IPS DF 4.7 (cell line): Measurements from ENCODE around the gene GPALPP1.
"Not testable (repeated sequence)": the region's sequence is repeated elsewhere in the genome, so short reads cannot be mapped to it uniquely, and the experiment has no call there.

Experiments
- DNase-seq: peaks from one replicate; pipeline ENCODE4 v3.0.0-alpha.2; 2013; ENCODE audit warnings: low spot score; ENCODE audit errors: extremely low read depth

GPALPP1 gene

GRCh38 chr13:45063261-45063860, 74.0 kb downstream of the GPALPP1 start:
- no peak for DNase-seq

DNA sequence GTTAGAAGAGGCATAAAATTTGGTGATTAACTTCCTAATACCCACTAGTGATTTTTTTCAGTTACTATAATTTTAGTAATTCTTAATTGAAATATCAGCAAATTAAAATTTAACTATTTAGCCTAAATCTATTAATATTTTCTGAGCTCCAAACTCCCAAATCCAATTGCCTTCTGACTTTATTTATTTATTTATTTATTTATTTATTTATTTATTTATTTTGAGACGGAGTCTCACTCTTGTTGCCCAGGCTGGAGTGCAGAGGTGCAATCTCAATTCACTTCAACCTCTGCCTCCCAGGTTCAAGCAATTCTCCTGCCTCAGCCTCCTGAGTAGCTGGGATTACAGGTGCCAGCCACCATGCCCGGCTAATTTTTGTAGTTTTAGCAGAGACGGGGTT, 74.6 kb downstream of the GPALPP1 start:
- not testable (repeated sequence) for DNase-seq

- DNase-seq = no peak
Measured at GRCh38 chr13:45064889-45065288, 75.6 kb downstream of the GPALPP1 start.

DNA sequence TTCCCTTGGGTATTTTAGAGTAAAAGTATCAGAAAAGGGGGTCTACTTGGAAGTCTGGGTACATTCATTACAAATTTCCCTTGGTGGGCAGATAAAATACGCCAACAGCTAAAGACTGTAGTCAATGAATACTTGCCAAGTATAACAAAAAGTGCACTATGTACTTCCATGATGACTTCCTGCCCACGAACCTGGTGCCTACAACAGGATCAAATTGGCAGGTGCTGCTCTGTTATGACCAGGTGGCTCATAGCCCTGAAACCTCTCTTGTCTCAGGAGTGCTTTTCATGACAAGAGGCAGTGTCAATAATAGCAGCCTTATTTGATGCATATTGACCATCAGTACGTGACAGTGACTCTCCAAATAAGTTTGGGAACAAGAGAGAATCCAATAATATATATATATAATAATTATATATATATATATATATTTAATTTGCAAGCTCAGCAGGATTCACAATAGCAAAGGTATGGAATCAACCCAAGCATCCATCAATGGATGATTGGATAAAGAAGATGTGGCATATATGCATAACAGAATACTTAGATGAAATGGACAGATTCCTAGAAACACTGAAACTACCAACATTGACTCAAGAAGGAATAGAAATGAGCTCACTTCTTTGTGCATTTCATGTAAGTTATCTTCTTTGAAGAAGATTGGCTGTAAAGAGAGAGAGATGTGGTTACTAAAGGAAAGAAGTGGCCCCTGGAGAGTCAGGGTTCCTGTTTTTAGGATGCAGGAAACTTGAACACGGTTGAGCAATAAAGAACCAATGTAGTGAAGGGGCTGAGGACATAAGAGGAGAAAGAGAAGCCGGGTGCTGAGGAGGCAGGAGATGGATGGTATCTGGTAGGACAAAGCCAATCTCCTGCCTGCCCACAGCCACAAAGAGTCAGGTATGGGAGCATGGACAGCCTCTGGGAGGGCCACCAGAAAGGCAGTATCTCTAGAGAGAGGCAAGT, 79.0 kb downstream of the GPALPP1 start:
- no peak for DNase-seq

DNA sequence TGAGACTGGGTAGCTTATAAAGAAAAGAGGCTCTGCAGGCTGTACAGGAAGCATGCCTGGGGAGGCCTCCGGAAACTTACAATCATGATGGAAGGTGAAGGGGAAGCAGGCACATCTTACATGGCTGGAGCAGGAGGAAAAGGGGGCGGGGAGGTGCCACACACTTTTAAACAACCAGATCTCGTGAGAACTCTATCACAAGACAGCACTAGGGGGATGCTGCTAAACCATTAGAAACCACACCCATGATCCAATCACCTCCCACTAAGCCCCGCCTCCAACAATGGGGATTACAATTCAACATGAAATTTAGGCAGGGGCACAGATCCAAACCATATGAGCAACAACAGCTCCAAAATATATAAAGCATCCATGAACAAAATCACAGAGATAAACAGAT, 84.5 kb downstream of the GPALPP1 start:
- no peak for DNase-seq

DNA sequence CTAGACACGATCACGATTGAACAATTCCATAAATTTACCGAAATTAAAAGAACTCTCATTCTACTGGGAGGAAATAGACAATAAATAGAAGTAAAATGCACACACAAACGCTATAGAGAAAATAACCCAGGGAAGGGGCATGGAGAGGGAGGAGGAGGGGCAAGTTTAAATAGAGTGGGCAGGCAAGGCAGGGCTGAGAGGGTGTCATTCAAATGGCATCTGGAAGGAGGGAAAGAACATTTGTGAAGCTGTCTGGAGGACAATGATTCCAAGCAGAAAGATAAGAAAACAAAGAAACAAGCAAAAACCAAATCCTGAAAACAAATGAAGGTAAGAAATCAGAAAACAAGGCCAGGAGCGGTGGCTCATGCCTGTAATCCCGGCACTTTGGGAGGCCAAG, 85.4 kb downstream of the GPALPP1 start:
- no peak for DNase-seq

DNA sequence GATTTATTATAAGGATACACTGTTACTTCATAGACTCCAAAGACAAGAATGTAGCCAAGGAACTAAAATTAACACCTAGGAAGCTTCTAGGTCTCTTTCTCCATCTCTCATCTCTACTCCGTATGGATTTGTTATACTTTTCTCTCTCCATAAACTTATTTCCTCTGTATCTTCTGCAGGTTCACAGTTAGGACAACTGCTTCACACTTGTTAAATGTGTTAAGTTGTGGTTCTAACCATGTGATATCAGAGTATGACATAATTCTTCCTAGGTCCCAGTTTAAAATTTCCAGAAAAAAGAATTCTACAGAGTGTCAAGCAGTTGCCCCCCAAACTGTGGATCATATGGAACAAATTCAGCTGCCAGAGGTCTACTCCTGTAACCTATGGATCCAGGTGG, 88.7 kb downstream of the GPALPP1 start:
- no peak for DNase-seq
